HG02852 (cell line): ENCODE data around the gene TNNI2.

Experiments
- ATAC-seq: cut with Tn5 transposase; IDR thresholded peaks from one replicate; pipeline ENCODE4 v1.9.1; 2021; ENCODE audit warnings: mild to moderate bottlenecking, moderate library complexity; ENCODE audit not compliant: unreplicated experiment

The TNNI2 gene

DNA sequence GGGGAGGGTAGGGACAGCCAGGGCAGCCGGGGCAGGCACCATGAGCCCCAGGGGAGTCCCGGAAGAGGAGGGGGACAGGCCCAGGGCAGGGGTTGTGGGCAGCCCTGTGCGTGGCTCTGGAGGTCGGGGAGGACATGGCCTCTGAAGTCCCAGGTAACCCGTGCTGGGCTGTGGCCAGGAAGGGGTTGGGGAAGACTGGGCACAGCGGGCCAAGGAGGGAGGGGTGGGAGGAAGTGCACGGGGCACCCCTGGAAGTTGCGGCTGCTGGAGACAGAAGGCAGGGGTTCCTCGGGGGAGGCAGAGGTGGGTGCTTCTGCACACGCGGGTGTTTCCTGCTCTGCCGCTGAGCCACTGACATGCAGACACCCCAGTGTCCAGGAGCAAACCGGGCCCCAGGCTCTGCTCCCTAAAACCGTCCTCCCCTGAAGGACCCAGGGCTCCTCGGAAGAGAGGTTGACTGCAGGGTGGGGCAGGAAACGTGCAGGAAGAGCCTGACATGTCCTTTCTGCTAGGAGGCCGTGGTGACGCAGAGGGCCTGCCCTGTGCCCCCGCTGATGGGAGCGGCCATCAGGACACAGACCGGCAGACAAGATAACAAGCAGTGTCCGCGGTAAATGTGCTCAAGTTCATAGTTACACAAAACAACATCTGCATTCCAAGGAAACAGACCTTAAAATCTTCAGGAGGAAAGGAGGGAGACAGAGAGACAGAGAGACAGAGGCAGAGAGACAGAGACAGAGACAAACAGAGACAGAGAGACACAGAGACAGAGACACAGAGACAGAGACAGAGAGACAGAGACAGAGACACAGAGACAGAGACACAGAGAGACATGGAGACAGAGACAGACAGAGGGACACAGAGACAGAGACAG, 5.7 kb downstream of the TNNI2 start:
- ATAC-seq: no peak

GRCh38 chr11:1845095-1845429, 6.3 kb downstream of the TNNI2 start:
- ATAC-seq: no peak

GRCh38 chr11:1845561-1846452, 7.0 kb downstream of the TNNI2 start:
- no peak for ATAC-seq

GRCh38 chr11:1846453-1846932, 7.7 kb downstream of the TNNI2 start:
- ATAC-seq: no peak

DNA sequence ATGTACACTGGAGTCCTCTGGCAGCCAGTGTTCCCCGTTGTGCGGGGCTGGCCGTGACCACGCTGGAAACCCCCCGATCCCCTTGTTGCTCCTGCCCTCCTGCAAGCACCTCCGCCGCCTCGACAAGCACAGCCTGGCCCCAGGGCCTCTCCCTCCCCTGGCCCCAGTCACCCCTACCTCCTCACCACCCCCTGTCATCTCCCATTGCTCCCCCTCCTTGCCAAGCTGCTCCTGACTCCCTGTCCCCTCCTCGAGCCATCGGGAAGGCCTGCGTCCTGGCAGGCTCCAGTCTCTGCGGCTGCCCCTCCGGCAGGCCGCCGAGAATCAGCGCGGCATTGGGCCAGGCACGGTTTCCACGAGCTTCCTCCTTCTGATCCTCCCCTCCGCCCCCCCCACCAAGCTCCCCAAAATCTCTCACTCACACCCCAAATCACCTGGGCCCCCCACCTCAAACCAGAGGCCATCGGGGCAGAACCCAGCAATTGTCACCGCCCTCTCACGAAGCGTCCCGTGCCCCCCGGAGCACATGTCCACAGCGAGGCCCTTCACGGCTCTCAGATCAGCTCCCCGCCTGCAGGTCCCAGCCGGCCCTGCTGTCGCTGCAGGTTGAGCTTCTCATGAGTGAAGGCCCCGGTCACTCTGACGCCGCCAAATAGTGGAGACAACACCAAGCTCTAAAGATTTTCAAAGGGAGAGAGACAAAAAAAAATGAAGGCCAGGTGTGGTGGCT, 8.4 kb downstream of the TNNI2 start:
- ATAC-seq: no peak

- ATAC-seq: no peak
Observed at GRCh38 chr11:1847926-1848639, 9.3 kb downstream of the TNNI2 start.

- no peak for ATAC-seq
Observed at GRCh38 chr11:1848640-1849430, 10.1 kb downstream of the TNNI2 start.

- no peak for ATAC-seq
Observed at GRCh38 chr11:1851468-1852180, 12.8 kb downstream of the TNNI2 start.

DNA sequence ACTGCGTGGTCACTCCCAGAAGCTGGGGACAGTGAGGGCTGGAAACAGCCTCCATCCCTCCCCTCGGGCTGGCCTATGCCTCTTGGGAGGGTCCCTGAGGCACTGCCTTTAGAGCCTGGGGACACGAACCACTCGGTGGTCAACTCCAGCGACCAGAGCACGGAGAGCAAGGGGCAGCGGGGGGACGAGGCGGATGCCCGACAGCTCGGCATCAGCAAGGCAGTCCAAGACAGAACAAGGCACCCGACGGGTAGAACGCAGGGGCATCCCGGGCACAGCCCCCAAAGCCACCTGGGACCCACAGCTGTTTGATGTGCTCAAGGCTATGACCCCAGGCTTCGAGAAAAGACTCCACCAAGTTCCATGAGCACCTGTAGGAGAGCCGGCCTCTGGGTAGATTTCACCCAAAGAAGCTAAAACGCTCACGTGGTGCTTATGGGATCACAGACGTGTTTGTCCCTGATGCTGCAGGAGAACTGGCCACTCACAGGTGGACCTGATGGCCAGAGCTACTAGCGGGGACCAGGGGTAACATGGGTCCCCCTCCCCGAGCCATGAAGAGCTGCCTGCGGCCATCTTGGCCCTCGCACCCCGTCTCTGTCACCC, 13.6 kb downstream of the TNNI2 start:
- ATAC-seq: peak; percentile 0

DNA sequence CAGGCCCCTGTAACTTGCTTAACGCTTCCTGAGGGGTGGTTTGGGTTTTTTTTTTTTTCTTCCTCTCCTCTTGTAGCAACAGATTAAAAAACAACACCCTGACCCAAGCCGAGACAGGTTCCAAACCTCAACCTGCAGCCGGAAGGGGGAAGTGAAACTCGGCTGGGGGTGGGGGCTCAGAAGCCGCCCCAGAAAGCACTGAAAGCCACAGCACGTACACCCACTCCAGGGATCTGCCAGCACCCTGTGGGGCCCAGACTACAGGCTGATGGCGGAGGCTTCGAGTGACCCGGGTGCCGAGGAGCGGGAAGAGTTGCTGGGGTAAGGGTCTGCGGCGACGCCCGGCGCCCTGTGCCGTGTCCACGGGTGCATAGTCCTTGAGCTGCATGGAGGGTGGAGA, 14.1 kb downstream of the TNNI2 start, which contains the start of gene LSP1:
TSS of gene LSP1 (plus strand) at position 208 of the 400 bp plus-strand sequence. CDS start at position 269, 61 bp downstream.
- ATAC-seq: peak; percentile 44

- no peak for ATAC-seq
Observed at GRCh38 chr11:1853376-1854131, 14.8 kb downstream of the TNNI2 start.

GRCh38 chr11:1854132-1854948, 15.6 kb downstream of the TNNI2 start:
- peak; percentile 19 for ATAC-seq

GRCh38 chr11:1854949-1855885, 16.4 kb downstream of the TNNI2 start:
- ATAC-seq: peak; percentile 42

- no peak for ATAC-seq
Observed at GRCh38 chr11:1855886-1856265, 17.1 kb downstream of the TNNI2 start.

DNA sequence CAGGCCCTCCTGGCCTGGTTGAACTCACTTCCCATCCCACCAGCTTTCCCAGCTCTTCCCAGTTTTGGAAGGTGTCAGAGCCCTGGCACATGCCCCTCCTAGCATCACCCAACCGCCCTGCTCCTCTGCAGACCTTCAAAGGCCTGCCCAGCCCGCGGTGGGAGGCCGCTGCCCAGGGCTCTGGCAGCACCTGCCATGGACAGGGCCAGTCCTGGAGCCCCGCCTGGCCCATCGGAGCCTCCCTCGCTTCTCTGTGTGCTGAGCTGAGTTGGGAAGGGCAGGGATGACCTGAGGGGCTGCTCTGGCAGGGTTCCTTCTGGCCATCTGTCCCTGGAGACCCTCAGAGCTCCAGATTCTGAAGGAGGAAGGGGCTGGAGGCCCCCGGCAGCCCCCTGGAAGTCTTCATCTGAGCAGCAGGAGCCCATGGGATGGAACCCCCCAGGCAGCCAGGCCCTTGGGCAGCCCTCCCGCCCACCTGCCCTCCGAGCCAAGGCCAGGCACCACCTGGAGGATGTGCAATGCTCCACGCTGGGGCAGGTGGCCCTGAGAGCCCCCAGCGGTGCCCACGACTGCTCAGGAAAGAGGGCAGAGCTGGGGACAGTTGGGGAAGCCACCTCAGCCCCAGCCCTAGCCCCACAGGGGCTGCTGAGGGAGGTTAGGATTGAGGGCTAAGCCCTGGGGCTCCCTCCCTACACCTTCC, 17.7 kb downstream of the TNNI2 start:
- no peak for ATAC-seq
